ENCODE data around the gene CD276. TPM values are rescaled to one million over a fixed set of nuclear protein-coding genes. Genes with fewer than 3 reads are reported as not detected.

CD276 gene
- total RNA-seq, 4 donors from 2014 or later: 11.5 to 85.7 (median 30.0) TPM

GRCh38 chr15:73756947-73757513, 72.8 kb downstream of the CD276 start:
- no peak for DNase-seq
- intact Hi-C loops (cut with DNase I; ENCODE audit: low total_unique reads): no loop called here
- Histone ChIP-seq H3K4me1 (no peaks in the 10 kb centered on the region), H3K4me3 (no peak overlapping the region), H3K36me3 (no peaks in the 10 kb centered on the region), H3K27me3 (no peaks in the 10 kb centered on the region), H3K9me3 (no peaks in the 10 kb centered on the region), H3K27ac (no peak overlapping the region)
- no peak for TF ChIP-seq POLR2A (IDR thresholded peaks at IDR 0.05)
- no peak for TF ChIP-seq CTCF (IDR thresholded peaks at IDR 0.05)

- Histone ChIP-seq H3K4me3 (no peak overlapping the region), H3K27me3 (no peaks in the 10 kb centered on the region), H3K9me3 (no peaks in the 10 kb centered on the region), H3K27ac (no peak overlapping the region), H3K36me3 (no peaks in the 10 kb centered on the region), H3K4me1 (no peaks in the 10 kb centered on the region)
- TF ChIP-seq POLR2A (IDR thresholded peaks at IDR 0.05) (no peak), CTCF (IDR thresholded peaks at IDR 0.05) (no peak)
- no peak for DNase-seq
- intact Hi-C loops (cut with DNase I; ENCODE audit: low total_unique reads): no loop called here
Observed at GRCh38 chr15:73757571-73757970, 73.4 kb downstream of the CD276 start.

GRCh38 chr15:73758461-73758860, 74.3 kb downstream of the CD276 start:
- no peaks in the 10 kb centered on the region for H3K9me3 ChIP-seq
- TF ChIP-seq CTCF (IDR thresholded peaks at IDR 0.05) (no peak), POLR2A (IDR thresholded peaks at IDR 0.05) (no peak)
- H3K27me3 ChIP-seq: no peaks in the 10 kb centered on the region
- DNase-seq: no peak
- intact Hi-C loops (cut with DNase I; ENCODE audit: low total_unique reads): no loop called here
- H3K27ac ChIP-seq: no peak overlapping the region
- H3K4me1 ChIP-seq: no peaks in the 10 kb centered on the region
- no peak overlapping the region for H3K4me3 ChIP-seq
- no peaks in the 10 kb centered on the region for H3K36me3 ChIP-seq

- no peak overlapping the region for H3K27ac ChIP-seq
- TF ChIP-seq CTCF (IDR thresholded peaks at IDR 0.05): no peak
- no peak for TF ChIP-seq POLR2A (IDR thresholded peaks at IDR 0.05)
- intact Hi-C loops (cut with DNase I; ENCODE audit: low total_unique reads): no loop called here
- H3K4me1 ChIP-seq: no peaks in the 10 kb centered on the region
- no peak for DNase-seq
- no peaks in the 10 kb centered on the region for H3K9me3 ChIP-seq
- H3K4me3 ChIP-seq: no peak overlapping the region
- H3K36me3 ChIP-seq: no peaks in the 10 kb centered on the region
- no peaks in the 10 kb centered on the region for H3K27me3 ChIP-seq
Observed at GRCh38 chr15:73760330-73761329, 76.4 kb downstream of the CD276 start.

- intact Hi-C loops (cut with DNase I; ENCODE audit: low total_unique reads): no loop called here
- DNase-seq: no peak
Observed at GRCh38 chr15:73763931-73764330, 79.7 kb downstream of the CD276 start.

More at GRCh38 chr15:73763931-73764330, 79.7 kb downstream of the CD276 start:
- Histone ChIP-seq H3K9me3 (no peaks in the 10 kb centered on the region), H3K36me3 (no peaks in the 10 kb centered on the region), H3K4me3 (no peak overlapping the region), H3K4me1 (no peaks in the 10 kb centered on the region), H3K27me3 (no peaks in the 10 kb centered on the region), H3K27ac (no peak overlapping the region)
- TF ChIP-seq CTCF (IDR thresholded peaks at IDR 0.05) (no peak), POLR2A (IDR thresholded peaks at IDR 0.05) (no peak)
